GM19372 (cell line): ENCODE measurements around the gene APOBEC3G.

Experiments
- ATAC-seq: cut with Tn5 transposase; IDR thresholded peaks from one replicate; pipeline ENCODE4 v1.9.1; 2021; ENCODE audit warnings: mild to moderate bottlenecking, low read depth, moderate library complexity; ENCODE audit not compliant: unreplicated experiment

Gene APOBEC3G

DNA sequence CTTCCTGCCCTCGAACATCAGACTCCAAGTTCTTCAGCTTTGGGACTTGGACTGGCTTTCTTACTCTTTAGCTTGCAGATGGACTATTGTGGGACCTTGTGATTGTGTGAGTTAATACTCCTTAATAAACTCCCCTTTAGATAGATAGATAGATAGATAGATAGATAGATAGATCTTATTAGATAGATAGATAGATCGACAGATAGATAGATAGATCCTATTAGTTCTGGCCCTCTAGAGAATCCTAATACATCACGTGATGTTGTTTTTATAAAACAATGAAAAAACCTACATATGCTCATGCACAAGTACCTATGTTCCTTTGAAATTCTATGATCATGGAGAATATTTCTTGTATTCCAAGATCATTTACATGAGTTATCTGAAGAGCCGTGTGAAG, 43.9 kb downstream of the APOBEC3G start:
- ATAC-seq, result no peak

DNA sequence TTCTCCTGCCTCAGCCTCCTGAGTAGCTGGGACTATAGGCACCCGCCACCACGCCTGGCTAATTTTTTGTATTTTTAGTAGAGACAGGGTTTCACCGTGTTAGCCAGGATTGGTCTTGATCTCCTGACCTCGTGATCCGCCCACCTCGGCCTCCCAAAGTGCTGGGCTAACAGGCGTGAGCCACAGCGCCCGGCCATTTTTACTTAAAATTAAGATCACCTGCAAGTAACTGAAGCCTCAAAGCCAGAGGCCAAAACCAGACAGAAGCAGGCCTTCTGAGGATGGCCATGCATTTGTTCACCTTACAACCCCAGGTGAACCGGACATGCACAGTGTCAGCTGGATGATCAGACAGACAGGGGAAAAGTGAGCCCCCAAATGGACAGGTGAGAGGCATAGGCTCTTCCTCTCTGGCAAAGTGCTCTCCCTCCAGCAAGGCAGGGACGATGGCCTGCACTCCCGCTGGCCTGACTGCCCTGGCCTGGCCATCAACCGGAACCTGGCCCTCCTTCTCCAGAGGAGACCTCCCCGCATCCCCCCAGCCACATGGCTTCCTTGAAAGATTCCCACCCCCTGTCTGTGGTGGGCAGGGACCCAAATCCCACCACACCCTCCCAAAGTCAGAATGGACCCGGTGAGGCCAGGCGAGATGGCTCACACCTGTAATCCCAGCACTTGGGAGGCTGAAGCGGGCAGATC, 45.8 kb downstream of the APOBEC3G start:
- ATAC-seq, result no peak

DNA sequence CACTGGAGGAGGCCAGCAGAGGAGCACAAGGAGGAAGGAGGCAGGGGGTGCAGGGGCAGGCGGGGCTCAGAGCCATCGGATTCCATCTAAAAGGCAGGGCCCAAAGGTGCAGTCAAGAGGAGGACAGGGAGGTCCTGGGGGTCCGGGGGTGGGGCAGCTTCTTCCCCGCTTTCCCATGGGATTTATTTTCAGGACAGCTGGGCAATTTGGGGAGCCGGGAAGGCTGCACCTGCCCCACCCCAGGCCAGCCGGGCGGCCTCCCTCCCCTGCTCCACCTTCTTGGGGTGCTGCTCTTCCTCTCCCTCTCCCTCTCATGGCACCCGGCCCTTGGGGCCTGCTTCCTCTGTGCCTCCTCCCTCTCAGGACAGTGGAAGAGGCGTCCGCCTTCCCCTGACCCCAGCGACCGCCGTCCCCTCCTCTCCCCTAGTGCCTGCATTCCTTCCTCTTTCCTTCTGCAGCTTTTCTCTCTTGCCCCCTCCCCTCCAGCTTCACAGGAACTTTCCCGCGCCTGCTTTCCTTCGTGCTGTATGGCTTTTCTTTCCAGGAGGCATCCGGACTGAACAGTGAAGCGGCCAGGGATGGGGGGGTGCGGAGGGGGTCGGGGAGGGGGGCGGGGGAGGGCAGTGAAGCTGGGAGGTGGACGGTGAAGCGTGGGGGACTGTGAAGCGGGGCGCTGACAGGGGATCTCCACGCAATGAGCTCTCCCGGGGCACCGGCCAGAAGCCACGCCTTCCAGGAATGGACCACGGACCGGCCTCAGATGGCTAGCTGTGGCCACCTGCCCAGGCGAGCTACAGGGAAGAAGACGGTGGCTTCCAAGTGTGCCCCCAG, 46.9 kb downstream of the APOBEC3G start:
- no peak for ATAC-seq

DNA sequence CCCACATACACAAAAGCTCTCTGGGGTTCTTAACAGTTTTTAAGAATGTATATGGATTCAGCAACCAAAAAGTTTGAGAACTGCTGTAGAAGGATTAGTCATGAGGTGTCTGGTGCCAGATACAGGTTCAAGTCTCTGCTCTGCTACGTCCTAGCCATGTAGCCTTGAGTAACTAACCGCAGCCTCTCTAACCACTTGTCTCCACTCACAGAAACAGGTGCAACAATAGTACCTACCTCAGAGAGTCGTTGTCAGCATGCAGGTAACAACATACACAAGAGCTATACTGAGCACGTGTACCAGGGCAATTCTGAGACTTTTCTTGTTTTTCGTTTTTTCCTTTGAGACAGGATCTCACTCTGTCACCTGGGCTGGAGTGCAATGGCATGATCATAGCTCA, 48.5 kb downstream of the APOBEC3G start:
- no peak for ATAC-seq

DNA sequence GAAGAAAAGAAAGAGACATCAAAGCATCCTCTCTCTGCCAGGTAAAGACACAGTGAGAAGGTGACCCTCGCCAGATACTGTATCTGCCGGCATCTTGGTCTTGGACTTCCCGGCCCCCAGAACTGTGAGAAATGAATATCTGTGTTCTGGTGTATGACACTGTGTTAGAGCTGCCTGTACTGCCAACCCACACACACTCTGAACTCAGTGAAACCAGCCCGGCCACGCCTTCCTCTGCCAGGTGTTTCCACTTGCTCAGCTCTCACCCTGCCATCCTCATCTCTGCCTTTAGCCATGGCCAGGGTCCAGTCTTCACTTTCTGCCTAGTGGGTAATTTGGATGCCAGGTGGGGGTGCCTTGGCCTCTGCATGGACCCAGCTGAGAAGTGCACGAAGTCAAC, 51.4 kb downstream of the APOBEC3G start:
- ATAC-seq, result no peak

DNA sequence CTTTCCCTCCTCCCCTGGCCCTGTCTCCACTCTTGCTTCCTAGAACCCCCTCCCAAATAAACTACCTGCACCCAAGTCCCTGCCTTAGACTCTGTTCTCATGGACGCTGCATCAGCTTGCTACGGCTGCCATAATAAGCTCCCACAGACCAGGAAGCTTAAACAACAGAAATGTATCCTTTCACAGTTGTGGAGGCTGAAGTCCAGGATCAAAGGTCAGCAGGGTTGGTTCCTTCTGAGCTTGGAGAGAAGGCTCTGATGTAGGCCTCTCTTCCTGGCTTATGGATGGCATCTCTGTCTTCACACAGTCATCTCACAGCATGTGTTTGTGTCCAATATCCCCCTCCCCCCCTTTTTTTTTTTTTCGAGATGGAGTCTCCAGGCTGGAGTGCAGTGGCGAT, 52.0 kb downstream of the APOBEC3G start:
- ATAC-seq, result no peak

DNA sequence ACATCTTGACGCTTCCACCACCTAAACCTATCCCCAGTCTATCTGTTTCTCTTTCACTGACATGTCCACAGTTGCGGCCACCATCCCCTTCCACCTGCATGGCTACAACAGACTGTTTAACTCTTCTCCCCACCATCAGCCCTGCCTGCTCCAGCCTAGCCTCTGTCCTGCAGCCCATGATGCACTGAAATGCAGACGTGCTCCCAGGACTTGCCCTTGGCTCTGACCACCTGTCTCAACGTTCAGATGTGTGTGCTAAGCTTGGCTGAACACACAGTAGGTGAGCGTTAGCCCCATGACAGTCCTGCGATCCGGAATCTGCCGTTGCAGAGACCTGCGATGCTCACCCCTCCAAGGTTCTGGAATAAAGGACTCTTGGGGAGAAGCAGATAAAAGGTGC, 52.7 kb downstream of the APOBEC3G start:
- no peak for ATAC-seq

DNA sequence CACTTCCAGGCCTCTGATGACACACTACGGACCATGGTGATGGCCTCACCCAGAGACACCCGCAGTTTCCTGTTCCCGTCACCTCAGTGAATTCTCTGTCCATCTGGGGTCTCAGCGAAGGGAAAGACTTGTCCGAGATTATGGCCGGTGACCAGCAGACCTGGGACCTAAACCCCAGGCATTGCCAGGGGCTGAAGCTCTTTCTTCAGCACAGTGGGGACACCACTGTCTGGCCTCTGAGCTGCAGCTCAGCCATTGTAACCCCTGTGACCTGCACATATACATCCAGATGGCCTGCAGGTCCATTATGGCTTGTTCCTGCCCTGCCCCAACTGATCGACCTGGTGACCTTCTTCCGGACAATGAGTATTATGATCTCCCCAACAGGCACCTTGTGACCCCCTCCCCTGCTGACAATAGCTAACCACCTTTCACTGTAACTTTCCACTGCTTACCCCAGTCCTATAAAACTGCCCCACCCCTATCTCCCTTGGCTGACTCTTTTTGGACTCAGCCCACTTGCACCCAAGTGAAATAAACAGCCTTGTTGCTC, 53.2 kb downstream of the APOBEC3G start:
- no peak for ATAC-seq

DNA sequence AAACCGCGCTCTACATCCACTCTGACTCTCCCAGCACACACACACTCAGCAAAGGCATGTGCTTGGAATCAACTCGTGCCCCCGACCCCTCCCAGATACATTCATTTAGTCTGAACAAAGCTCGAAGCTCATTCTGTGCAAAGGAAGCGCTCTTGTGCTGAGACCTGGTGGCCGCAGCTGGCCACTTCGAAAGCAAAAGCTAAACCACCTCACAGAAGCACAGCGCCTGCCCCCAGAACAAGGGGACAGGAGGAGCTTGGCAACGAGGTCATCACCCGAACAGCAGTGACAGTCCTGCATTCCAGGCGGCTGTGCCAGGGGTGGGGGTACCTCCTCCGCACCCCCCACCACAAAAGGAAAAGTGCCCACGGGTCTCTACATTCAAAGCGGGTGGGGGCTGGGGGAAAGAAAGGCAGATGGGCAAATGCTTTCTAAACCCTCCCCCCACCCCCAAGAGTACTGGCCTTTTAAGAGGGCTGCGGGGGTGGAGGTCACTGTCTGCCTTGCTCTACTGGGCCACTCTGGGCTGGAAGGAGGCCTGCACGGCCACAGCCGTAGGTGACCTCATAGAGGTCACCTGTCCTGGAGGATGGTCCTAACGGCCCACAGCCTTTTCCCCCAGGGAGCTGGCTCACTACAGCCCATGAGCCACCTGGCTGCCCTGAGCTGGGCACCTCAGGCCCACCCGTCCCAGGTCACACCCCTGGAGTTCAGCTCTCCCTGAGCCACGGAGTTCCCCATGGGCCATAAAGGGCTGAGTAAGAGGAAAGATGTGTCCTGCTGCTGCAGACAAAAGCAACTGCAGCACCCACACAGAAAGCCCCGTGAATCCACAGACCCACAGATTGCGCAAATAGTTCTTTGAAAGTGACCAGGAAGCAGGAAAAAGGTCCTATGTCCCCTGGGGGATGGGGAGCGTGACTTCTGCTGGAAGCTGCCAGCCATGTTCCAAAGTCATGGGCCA, 54.1 kb downstream of the APOBEC3G start:
- ATAC-seq, result no peak

DNA sequence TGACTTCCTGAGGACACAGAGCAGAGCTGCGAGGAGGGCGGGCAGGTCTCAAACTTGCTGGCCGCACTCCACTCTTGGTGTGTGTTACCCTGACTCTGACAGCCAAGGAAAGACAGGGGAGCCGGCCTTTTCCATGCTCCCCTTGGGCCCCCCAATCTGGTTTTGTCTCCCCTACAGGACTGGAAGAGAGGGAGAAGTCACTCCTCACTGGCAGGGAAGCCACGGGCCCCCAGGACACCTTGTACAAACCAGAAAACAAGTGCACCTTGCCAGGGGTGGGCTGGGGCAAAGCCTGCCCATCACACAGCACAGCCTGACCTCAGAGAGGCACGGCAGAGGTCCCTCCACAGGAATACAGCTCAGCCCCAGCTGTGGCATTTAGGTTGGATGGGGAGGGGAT, 55.2 kb downstream of the APOBEC3G start:
- no peak for ATAC-seq

DNA sequence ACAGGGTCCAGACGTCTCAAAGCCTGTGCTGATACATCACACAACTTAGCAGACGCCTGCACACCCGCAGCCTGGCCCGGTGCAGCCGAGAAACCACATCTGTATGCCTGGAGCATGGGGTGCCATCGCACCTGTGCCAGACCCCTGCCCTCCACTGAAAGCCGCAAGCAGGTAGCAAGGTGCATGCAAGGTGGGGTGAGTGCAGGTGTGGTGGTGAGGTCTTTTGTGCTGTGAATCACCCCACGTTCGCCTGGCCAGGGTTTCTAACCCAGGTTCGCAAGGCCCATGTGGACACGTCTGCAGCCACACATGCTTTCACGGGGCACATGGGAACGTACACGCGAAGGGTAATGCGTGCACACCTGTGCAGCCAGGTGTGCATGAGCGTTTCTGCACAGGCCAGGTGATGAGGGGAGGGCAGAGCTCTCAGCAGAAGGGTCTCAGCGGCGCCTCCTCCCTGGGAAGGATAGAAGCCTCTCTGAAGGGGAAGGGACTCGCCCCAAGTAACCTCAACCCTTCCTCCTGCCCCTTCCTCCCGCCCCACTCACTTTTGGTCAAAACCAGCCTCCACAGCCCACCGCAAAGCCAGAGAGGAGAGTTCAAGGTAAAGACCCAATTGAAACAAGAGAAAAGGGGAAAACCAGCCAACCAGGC, 55.9 kb downstream of the APOBEC3G start:
- no peak for ATAC-seq

DNA sequence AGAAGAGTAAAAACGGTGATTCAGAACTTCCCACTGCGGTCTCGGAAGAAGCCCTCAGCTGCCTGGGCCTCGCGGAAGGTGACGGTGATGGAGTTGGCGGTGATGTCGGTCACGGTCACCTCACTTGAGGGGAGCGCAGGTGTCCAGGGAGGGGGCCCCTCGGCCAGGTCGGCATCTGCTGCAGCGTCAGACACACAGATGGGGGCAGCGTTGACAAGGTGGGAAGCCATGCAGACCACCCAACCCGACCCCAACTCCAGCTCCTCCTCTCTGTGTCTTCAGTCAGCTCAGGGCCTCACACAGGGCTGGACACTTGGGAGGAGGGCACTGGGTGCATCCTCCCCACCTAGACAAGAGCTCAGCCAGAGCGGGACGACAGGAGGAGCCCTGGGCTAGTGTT, 56.8 kb downstream of the APOBEC3G start:
- ATAC-seq, result no peak

DNA sequence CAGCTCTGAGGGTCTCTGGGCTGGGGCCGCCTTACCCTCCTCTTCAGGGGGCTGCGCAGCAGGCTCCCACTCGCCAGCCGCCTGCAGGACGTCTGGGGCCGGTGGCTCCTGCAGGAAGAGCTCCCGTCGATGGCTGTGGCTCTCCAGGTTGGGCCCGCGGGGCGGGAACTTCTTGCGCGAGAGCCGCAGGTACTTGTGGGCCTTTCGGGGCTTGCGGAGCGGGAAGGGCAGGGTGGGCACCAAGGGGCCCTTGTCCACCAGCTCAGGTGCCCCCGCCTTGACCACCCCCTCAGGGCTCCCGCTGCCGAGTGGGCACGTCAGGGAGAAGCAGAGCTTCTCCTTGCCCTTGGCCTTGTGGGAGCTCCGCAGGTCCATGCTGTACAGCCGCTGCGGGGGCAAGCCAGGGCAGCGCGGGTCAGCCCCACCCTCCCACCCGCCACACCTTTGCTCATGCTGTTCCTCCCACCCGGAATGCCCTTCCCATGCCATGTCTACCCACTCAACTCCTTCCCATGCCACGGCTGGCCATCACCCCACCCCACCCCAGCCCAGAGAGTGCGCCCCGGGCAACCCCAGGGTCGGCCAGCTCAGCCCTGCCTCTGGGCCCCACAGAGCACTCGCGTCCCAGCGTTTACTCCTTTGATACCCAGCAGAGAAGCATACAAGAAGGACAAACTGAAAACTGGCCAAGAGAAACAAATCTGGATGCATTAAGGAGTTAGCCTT, 57.5 kb downstream of the APOBEC3G start:
- no peak for ATAC-seq

DNA sequence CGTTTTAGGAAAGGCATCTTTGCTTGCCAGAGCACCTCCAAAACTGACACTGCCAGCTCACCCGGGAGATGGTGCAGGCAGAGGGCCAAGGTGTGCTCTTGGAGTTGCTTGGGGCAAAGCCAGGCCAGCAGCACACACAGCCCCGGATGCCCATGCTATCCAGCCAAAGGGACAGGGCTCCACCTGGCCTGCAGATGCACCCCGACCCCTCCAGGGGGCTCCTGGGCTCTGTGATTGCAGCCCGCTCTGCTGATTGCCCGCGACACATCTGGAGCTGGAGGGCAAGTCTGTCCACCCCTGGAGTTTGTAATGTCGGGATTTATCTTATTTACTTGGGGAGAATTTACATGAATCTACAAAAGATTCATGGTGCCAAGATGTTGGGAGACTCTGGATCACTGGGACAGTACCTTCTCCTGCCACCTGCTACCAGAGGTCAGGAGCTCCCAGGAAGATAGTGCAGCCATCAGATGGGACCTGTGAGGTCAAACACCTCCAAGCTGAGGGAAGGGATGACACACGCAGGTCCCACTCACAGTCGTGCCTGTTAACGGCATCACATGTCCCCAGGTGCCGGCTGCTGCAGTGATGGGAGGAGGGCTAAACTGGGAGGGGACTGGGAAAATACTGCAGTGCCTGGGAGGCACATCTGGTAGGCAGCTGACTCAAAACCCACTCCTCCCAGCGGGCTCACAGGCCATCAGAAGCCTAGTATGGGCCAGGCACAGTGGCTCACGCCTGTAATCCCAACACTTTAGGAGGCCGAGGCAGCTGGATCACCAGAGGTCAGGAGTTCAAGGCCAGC, 58.2 kb downstream of the APOBEC3G start:
- ATAC-seq, result no peak

DNA sequence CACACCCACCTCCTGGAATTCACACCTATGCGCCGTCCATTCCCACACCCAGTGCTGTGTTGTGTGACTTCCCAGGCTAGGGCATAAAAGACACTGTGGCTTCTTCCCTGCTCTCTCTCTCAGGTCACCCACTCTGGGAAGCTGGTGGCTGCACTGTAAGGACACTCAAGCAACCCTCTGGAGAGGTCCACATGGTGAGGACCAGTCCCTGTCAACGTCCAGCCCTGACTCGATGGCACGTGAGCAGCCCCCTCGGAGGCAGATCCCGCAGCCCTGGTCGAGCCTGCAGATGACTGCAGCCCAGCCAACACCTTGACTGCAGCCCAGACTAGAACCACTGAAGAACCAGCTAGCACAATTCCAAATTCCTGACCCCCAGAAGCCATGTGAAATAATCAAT, 59.2 kb downstream of the APOBEC3G start:
- ATAC-seq, result no peak
